GM03348 (cell line): Measurements from ENCODE around the gene ITGA2B.
"Not testable (repeated sequence)": the region's sequence is repeated elsewhere in the genome, so short reads cannot be mapped to it uniquely, and the experiment has no call there.

Experiments used
- DNase-seq: peaks from one replicate; pipeline ENCODE4 v3.0.0; 2012; ENCODE audit warnings: low spot score

The ITGA2B gene

GRCh38 chr17:44390250-44390870, 911 bp upstream of the ITGA2B start:
- no peak for DNase-seq

GRCh38 chr17:44389723-44390202, 314 bp upstream of the ITGA2B start:
- DNase-seq: no peak

GRCh38 chr17:44387804-44388203, 1.6 kb downstream of the ITGA2B start:
- no peak for DNase-seq

GRCh38 chr17:44386182-44386525, 3.3 kb downstream of the ITGA2B start:
- DNase-seq: no peak

- DNase-seq: peak; percentile 92
These were observed 3.9 kb downstream of the ITGA2B start for GRCh38 chr17:44385287-44386181.

GRCh38 chr17:44384823-44385286, 4.6 kb downstream of the ITGA2B start:
- DNase-seq: peak; percentile 44

GRCh38 chr17:44384281-44384822, 5.1 kb downstream of the ITGA2B start:
- no peak for DNase-seq

GRCh38 chr17:44383861-44384260, 5.6 kb downstream of the ITGA2B start:
- no peak for DNase-seq

GRCh38 chr17:44383363-44383762, 6.1 kb downstream of the ITGA2B start:
- DNase-seq: no peak

GRCh38 chr17:44382917-44383316, 6.5 kb downstream of the ITGA2B start:
- DNase-seq: no peak

- DNase-seq: no peak
These were observed 7.6 kb downstream of the ITGA2B start for GRCh38 chr17:44381810-44382305.

GRCh38 chr17:44380767-44381166, 8.7 kb downstream of the ITGA2B start:
- no peak for DNase-seq

- no peak for DNase-seq
These were observed 9.6 kb downstream of the ITGA2B start for GRCh38 chr17:44379887-44380286.

- DNase-seq: no peak
These were observed 11.2 kb downstream of the ITGA2B start for GRCh38 chr17:44378171-44378705.

GRCh38 chr17:44376779-44377178, 12.7 kb downstream of the ITGA2B start:
- no peak for DNase-seq

GRCh38 chr17:44376124-44376523, 13.3 kb downstream of the ITGA2B start:
- DNase-seq: peak; percentile 75

GRCh38 chr17:44375196-44376017, 14.0 kb downstream of the ITGA2B start:
- DNase-seq: no peak

- no peak for DNase-seq
These were observed 14.9 kb downstream of the ITGA2B start for GRCh38 chr17:44374306-44375195.

- no peak for DNase-seq
These were observed 17.4 kb downstream of the ITGA2B start for GRCh38 chr17:44372036-44372435.

- DNase-seq: not testable (repeated sequence)
These were observed 19.9 kb downstream of the ITGA2B start for GRCh38 chr17:44369414-44370023.
